A549 (cell line): ENCODE results near the gene TFEB.
A peak's percentile ranks its signal among the peaks of the same experiment; 100 is the strongest.

Experiments
- CHD2 ChIP-seq: fragments of 150-350 bp; IDR thresholded peaks from 2 replicates; pipeline ENCODE4 v1.6.1; 2014; ENCODE audit warnings: low read length; ENCODE audit not compliant: partially characterized antibody
- CTCF ChIP-seq: fragments of >200 bp; sonication (Bioruptor Twin); formaldehyde crosslinking; IDR thresholded peaks from 3 replicates; pipeline ENCODE4 v1.5.1; 2016
- EP300 ChIP-seq, 2 experiments: fragments of >200 bp; sonication (Bioruptor Twin); formaldehyde crosslinking; IDR thresholded peaks; 2 replicates in 1 of 2; 3 replicates in 1 of 2; pipeline ENCODE4 v1.6.1; 2016 to 2017
- PHF8 ChIP-seq: fragments of 200-600 bp; sonication (generic); IDR thresholded peaks from 2 replicates; pipeline ENCODE4 v1.6.1; 2016; ENCODE audit warnings: low read depth, mild to moderate bottlenecking, antibody characterized with exemption, moderate library complexity, borderline replicate concordance
- POLR2A ChIP-seq: IDR thresholded peaks from 2 replicates; pipeline ENCODE4 v1.6.1; 2012; ENCODE audit warnings: mild to moderate bottlenecking, low read length
- POLR2AphosphoS2 ChIP-seq: conservative IDR thresholded peaks from 2 replicates; pipeline ENCODE4 v1.6.1; 2012; ENCODE audit warnings: low read length, improper control_type of control experiment, inconsistent platforms
- RNF2 ChIP-seq: fragments of 200-600 bp; sonication (generic); IDR thresholded peaks from 2 replicates; pipeline ENCODE4 v1.6.1; 2016; ENCODE audit warnings: low read depth, mild to moderate bottlenecking, antibody characterized with exemption, moderate library complexity, borderline replicate concordance
- SMC3 ChIP-seq: fragments of >200 bp; sonication (Bioruptor Twin); formaldehyde crosslinking; IDR thresholded peaks from 3 replicates; pipeline ENCODE4 v1.6.1; 2018; ENCODE audit warnings: inconsistent platforms
- USF2 ChIP-seq: fragments of 450-650 bp; IDR thresholded peaks from 2 replicates; pipeline ENCODE4 v1.6.1; 2014; ENCODE audit warnings: antibody characterized with exemption

GRCh38 chr6:41682056-41682477 is 53.3 kb downstream of the TFEB start:
- TF ChIP-seq CHD2 (no peak), RNF2 (no peak), POLR2AphosphoS2 (no peak), EP300 (IDR thresholded peaks at IDR 0.05) (no peak), CTCF (peak; percentile 77), POLR2A (no peak), USF2 (no peak), PHF8 (no peak), SMC3 (peak; percentile 91)
